MM.1S (cell line): ENCODE data around the gene RASIP1.

Experiments
- EZH2 ChIP-seq: fragments of 300-600 bp; sonication (generic); optimal IDR thresholded peaks from 2 replicates; pipeline ENCODE3; 2017; ENCODE audit warnings: low read depth, mild to moderate bottlenecking, antibody characterized with exemption, low read length, mixed read lengths
- EZH2phosphoT487 ChIP-seq: fragments of 300-600 bp; sonication (generic); IDR thresholded peaks from 2 replicates; pipeline ENCODE4 v1.6.1; 2018; ENCODE audit warnings: antibody characterized with exemption, low read length
- TF ChIP-seq, protein P1 (sequence below): fragments of 300-600 bp; sonication (generic); IDR thresholded peaks from 2 replicates; pipeline ENCODE4 v1.5.1; 2016; ENCODE audit warnings: antibody characterized with exemption, low read length, mixed read lengths

DNA sequence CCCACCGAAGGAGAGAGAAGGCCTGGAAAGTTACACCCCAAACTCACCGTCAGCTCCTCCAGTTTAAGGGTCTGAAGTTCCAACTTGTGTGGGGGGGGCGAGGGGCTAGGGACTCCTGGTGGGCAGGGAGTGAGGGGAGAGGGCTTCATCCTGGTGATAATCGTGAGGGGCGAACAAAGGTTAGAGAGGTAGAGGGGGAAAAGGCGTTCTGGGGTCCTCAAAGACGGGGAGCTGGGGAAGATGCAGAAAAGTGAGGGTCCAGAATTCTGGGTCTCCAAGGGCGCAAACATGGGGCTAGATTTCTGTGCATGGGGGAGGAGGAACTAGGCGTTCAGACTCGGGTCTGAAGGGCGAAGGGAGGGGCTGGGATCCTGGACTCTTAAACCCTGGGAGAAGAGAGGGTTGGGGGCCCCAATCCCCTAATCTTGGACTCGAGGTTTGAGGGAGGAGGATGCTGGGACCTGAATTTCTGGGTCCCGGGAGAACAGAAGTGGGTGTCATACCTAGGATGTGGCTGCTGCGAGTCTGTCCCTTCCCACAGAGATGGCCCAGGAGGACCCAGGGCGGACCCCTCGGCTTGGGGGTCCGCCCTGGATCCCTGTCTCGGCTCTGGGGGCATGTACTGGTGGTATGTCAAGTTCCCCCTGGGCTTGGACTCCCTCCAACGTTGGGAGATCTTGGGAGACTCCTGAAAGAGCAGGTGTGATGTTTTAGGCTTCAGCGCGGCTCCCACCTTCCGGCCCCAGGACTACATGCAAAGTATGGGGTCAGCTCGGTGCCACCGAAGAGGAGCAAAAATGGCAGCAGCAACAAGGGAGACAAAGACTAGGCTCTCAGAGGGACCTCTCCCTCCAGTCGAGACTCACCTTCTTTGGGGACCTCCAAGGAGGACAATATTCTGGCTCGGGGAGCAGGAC is 25.4 kb downstream of the RASIP1 start:
- TF ChIP-seq, protein P1, sequence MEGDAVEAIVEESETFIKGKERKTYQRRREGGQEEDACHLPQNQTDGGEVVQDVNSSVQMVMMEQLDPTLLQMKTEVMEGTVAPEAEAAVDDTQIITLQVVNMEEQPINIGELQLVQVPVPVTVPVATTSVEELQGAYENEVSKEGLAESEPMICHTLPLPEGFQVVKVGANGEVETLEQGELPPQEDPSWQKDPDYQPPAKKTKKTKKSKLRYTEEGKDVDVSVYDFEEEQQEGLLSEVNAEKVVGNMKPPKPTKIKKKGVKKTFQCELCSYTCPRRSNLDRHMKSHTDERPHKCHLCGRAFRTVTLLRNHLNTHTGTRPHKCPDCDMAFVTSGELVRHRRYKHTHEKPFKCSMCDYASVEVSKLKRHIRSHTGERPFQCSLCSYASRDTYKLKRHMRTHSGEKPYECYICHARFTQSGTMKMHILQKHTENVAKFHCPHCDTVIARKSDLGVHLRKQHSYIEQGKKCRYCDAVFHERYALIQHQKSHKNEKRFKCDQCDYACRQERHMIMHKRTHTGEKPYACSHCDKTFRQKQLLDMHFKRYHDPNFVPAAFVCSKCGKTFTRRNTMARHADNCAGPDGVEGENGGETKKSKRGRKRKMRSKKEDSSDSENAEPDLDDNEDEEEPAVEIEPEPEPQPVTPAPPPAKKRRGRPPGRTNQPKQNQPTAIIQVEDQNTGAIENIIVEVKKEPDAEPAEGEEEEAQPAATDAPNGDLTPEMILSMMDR, result no peak
- TF ChIP-seq EZH2 (no peak), EZH2phosphoT487 (no peak)
